ENCODE data around the gene BTNL8. TPM values are rescaled to one million over a fixed set of nuclear protein-coding genes. Genes with fewer than 3 reads are reported as not detected.

The BTNL8 gene, protein sequence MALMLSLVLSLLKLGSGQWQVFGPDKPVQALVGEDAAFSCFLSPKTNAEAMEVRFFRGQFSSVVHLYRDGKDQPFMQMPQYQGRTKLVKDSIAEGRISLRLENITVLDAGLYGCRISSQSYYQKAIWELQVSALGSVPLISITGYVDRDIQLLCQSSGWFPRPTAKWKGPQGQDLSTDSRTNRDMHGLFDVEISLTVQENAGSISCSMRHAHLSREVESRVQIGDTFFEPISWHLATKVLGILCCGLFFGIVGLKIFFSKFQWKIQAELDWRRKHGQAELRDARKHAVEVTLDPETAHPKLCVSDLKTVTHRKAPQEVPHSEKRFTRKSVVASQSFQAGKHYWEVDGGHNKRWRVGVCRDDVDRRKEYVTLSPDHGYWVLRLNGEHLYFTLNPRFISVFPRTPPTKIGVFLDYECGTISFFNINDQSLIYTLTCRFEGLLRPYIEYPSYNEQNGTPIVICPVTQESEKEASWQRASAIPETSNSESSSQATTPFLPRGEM
- total RNA-seq (19.1 and 22.0 TPM in 2 replicates), polyA plus RNA-seq (9.8 and 12.5 TPM in 2 replicates)

DNA sequence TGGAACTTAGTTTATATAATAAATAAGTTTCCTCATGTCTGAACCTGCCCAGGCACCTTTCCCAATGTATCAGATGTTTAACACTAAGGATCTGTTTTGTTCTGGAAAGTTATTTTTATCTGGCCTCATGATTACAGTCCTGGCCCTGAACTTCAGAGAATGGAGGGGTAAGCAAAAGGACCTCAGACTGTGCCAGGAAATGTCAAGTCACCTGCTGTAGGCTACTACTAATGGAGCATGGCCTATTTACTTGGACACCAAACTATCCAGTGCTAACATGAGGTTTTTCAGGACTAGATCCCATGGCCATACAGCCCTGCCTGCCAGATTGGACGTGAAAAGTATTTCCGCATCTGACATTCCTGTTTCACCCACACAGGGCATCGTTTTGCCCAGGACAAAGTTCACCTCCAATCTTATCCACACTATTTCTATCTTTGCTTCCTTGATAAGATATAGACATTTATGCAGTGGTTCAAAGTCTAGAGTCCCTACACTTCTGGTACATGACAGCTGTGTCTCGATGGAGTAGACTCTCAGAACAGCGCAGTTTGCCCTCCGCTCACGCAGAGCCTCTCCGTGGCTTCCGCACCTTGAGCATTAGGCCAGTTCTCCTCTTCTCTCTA lies at the start of gene BTNL8:
BTNL8 (plus strand) TSS at position 539 of the 626 bp plus-strand sequence. CDS start 152 bp downstream, outside the sequence.
- Histone ChIP-seq H3K9me3 (ENCODE audit: low read depth) (no peaks in the 10 kb centered on the region), H4K20me1 (ENCODE audit: insufficient read depth, poor library complexity, severe bottlenecking) (no peaks in the 10 kb centered on the region), H3K4me3 (no peak within 1 kb of the TSS), H3K9me2 (replicated peaks; ENCODE audit: insufficient read depth) (no peaks in the 10 kb centered on the region), H3K27ac (peak within 1 kb of the TSS; percentile 84), H3K36me3 (replicated peaks; ENCODE audit: insufficient read depth, low read depth) (no peaks in the 10 kb centered on the region), H3K79me2 (no peaks in the 10 kb centered on the region), H2AFZ (peak within 1 kb of the TSS; percentile 21), H3K4me1 (ENCODE audit: insufficient read depth) (peaks cover 8% of the 10 kb centered on the region), H3K4me2 (peak within 1 kb of the TSS; percentile 64), H3K27me3 (no peaks in the 10 kb centered on the region)
- TF ChIP-seq EZH2 (IDR thresholded peaks at IDR 0.05; ENCODE audit: borderline replicate concordance) (no peak), EZH2phosphoT487 (IDR thresholded peaks at IDR 0.05; ENCODE audit: low read depth, severe bottlenecking, unreplicated experiment) (no peak)
- TF ChIP-seq, protein P1, sequence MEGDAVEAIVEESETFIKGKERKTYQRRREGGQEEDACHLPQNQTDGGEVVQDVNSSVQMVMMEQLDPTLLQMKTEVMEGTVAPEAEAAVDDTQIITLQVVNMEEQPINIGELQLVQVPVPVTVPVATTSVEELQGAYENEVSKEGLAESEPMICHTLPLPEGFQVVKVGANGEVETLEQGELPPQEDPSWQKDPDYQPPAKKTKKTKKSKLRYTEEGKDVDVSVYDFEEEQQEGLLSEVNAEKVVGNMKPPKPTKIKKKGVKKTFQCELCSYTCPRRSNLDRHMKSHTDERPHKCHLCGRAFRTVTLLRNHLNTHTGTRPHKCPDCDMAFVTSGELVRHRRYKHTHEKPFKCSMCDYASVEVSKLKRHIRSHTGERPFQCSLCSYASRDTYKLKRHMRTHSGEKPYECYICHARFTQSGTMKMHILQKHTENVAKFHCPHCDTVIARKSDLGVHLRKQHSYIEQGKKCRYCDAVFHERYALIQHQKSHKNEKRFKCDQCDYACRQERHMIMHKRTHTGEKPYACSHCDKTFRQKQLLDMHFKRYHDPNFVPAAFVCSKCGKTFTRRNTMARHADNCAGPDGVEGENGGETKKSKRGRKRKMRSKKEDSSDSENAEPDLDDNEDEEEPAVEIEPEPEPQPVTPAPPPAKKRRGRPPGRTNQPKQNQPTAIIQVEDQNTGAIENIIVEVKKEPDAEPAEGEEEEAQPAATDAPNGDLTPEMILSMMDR (IDR thresholded peaks at IDR 0.05; ENCODE audit: poor library complexity) = no peak
- peak; percentile 41 for DNase-seq (ENCODE audit: low spot score)
- WGBS (ENCODE audit: low lambda C conversion rate, missing lambda C conversion rate) = 72% methylated on average over 9 of the region's 9 CpGs

DNA sequence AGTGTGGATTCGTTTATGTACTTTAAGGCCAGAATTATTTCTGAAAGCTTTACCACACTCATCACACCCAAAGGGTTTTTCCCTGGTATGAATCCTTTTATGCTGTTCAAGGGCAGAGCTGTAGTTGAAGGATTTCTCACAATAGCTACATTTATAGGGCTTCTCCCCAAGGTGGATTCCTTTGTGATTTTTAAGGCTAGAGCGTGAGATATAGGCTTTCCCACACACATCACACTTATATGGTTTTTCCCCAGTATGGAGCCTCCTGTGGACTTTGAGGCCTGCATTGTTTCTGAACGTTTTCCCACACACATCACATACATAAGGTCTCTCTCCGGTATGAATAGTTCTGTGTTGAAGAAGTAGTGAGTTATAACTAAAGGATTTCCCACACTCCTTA lies 49.1 kb upstream of the BTNL8 start:
- Histone ChIP-seq H3K4me3 (no peak overlapping the region), H2AFZ (no peak overlapping the region), H3K4me2 (no peak overlapping the region), H3K79me2 (peaks cover 15% of the 10 kb centered on the region), H3K36me3 (replicated peaks; ENCODE audit: insufficient read depth, low read depth) (peaks cover 27% of the 10 kb centered on the region), H3K4me1 (ENCODE audit: insufficient read depth) (no peaks in the 10 kb centered on the region), H3K27ac (no peak overlapping the region), H3K27me3 (no peaks in the 10 kb centered on the region), H3K9me2 (replicated peaks; ENCODE audit: insufficient read depth) (no peaks in the 10 kb centered on the region), H4K20me1 (ENCODE audit: insufficient read depth, poor library complexity, severe bottlenecking) (no peaks in the 10 kb centered on the region), H3K9me3 (ENCODE audit: low read depth) (peaks cover 41% of the 10 kb centered on the region)
- DNase-seq (ENCODE audit: low spot score) = no peak
- 97% methylated on average over 4 of the region's 4 CpGs for WGBS (ENCODE audit: low lambda C conversion rate, missing lambda C conversion rate)
- TF ChIP-seq EZH2 (IDR thresholded peaks at IDR 0.05; ENCODE audit: borderline replicate concordance) (no peak), EZH2phosphoT487 (IDR thresholded peaks at IDR 0.05; ENCODE audit: low read depth, severe bottlenecking, unreplicated experiment) (no peak)
- TF ChIP-seq, protein P1 (IDR thresholded peaks at IDR 0.05; ENCODE audit: poor library complexity) = no peak

DNA sequence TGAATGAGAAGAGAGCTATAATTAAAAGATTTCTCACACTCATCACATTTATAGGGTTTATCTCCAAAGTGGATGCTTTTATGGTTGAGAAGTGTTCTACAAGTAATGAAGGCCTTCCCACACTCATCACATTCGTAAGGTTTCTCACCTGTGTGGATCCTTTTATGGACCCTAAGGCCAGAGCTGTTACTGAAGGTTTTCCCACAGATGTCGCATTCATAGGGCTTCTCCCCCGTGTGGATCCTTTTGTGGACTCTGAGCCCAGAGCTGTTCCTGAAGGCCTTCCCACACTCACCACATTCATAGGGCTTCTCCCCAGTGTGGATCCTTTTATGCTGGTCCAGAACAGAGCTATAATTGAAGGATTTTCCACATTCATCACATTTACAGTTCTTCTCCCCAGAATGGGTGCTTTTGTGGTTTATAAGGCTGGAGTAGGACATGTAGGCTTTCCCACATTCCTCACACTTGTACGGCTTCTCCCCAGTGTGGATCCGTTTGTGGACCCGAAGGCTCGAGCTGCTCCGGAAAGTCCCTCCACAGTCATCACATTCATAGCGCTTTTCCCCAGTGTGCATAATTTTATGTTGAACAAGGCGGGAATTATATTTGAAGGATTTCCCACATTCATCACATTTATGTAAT lies 48.4 kb upstream of the BTNL8 start:
- Histone ChIP-seq H3K4me1 (ENCODE audit: insufficient read depth) (no peaks in the 10 kb centered on the region), H4K20me1 (ENCODE audit: insufficient read depth, poor library complexity, severe bottlenecking) (no peaks in the 10 kb centered on the region), H3K27me3 (no peaks in the 10 kb centered on the region), H3K9me3 (ENCODE audit: low read depth) (peaks cover 41% of the 10 kb centered on the region), H3K4me3 (no peak overlapping the region), H2AFZ (no peak overlapping the region), H3K27ac (no peak overlapping the region), H3K4me2 (no peak overlapping the region), H3K36me3 (replicated peaks; ENCODE audit: insufficient read depth, low read depth) (peaks cover 27% of the 10 kb centered on the region), H3K79me2 (peaks cover 19% of the 10 kb centered on the region), H3K9me2 (replicated peaks; ENCODE audit: insufficient read depth) (no peaks in the 10 kb centered on the region)
- TF ChIP-seq EZH2phosphoT487 (IDR thresholded peaks at IDR 0.05; ENCODE audit: low read depth, severe bottlenecking, unreplicated experiment) (no peak), EZH2 (IDR thresholded peaks at IDR 0.05; ENCODE audit: borderline replicate concordance) (no peak)
- TF ChIP-seq, protein P1 (IDR thresholded peaks at IDR 0.05; ENCODE audit: poor library complexity) = no peak
- 98% methylated on average over 10 of the region's 10 CpGs for WGBS (ENCODE audit: low lambda C conversion rate, missing lambda C conversion rate)
- DNase-seq (ENCODE audit: low spot score) = no peak

Measured in hepatocyte (in vitro differentiated cells).